ENCODE measurements around the gene VAV1.

GRCh38 chr19:6774821-6775707, 2.6 kb downstream of the VAV1 start:
- TF ChIP-seq EZH2 (optimal IDR thresholded peaks at IDR 0.05; ENCODE audit: low read depth, low read length) (no peak), EZH2phosphoT487 (IDR thresholded peaks at IDR 0.05; ENCODE audit: low read length) (no peak), CTCF (IDR thresholded peaks at IDR 0.05; ENCODE audit: low read length) (no peak)

All from MM.1S (cell line).